A673 (cell line): ENCODE results near the gene WDR5B. TPM values are rescaled to one million over a fixed set of nuclear protein-coding genes. Genes with fewer than 3 reads are reported as not detected.

Experiments used
- BruUV-seq: library from RNA; stranded (reverse); fragments of 400-500 nt; replicated peaks from 2 replicates; lab custom pipeline; 2021; lab: Mats Ljungman, UMichigan
- CTCF ChIA-PET: fragments of 300-600 bp; sonication (Branson Sonifier 250); formaldehyde crosslinking; loops from one replicate; lab custom pipeline; 2022; ENCODE audit warnings: antibody characterized with exemption; lab: Charles Lee
- POLR2A ChIA-PET: fragments of 300-600 bp; sonication (Branson Sonifier 250); formaldehyde crosslinking; loops from one replicate; lab custom pipeline; 2022; ENCODE audit warnings: antibody characterized with exemption; ENCODE audit not compliant: low non-redundant PET; lab: Charles Lee
- DNase-seq: peaks from one replicate; pipeline ENCODE4 v3.0.0-alpha.2; 2015; ENCODE audit warnings: low spot score
- H3K27ac ChIP-seq: fragments of 200-600 bp; sonication (generic); 2 replicates; pipeline ENCODE4 v1.5.1; 2016; ENCODE audit warnings: mixed run types, low read depth, mild to moderate bottlenecking, mixed read lengths, antibody characterized with exemption, low read length; ENCODE audit not compliant: poor library complexity, severe bottlenecking
- H3K27me3 ChIP-seq: fragments of 200-600 bp; sonication (generic); replicated peaks from 2 replicates; pipeline ENCODE4 v1.6.1; 2017; ENCODE audit warnings: mixed run types, low read depth, mild to moderate bottlenecking, mixed read lengths, antibody characterized with exemption, low read length; ENCODE audit not compliant: insufficient read depth, poor library complexity
- H3K36me3 ChIP-seq: fragments of 200-600 bp; sonication (generic); 2 replicates; pipeline ENCODE4 v1.6.1; 2016; ENCODE audit warnings: mixed run types, mild to moderate bottlenecking, mixed read lengths, antibody characterized with exemption, low read length; ENCODE audit not compliant: insufficient read depth, poor library complexity, severe bottlenecking
- H3K4me1 ChIP-seq: fragments of 200-600 bp; sonication (generic); 2 replicates; pipeline ENCODE4 v1.6.1; 2017; ENCODE audit warnings: mixed run types, mild to moderate bottlenecking, mixed read lengths, antibody characterized with exemption, low read length; ENCODE audit not compliant: insufficient read depth, poor library complexity, severe bottlenecking
- H3K4me3 ChIP-seq: fragments of 200-600 bp; sonication (generic); 2 replicates; pipeline ENCODE4 v1.5.1; 2016; ENCODE audit warnings: low read depth, mixed run types, mild to moderate bottlenecking, mixed read lengths, low read length; ENCODE audit not compliant: poor library complexity, severe bottlenecking
- H3K9me3 ChIP-seq: fragments of 200-600 bp; sonication (generic); 2 replicates; pipeline ENCODE4 v1.6.1; 2016; ENCODE audit warnings: mixed run types, low read depth, mild to moderate bottlenecking, mixed read lengths, antibody characterized with exemption, low read length; ENCODE audit not compliant: poor library complexity, severe bottlenecking
- CTCF ChIP-seq: fragments of 300-800, 200-600 bp; sonication (generic); conservative IDR thresholded peaks from 2 replicates; pipeline ENCODE4 v1.5.1; 2017; ENCODE audit warnings: low read depth, mild to moderate bottlenecking, antibody characterized with exemption, low read length, moderate library complexity, mixed read lengths
- EZH2 ChIP-seq: fragments of 200-600 bp; sonication (generic); IDR thresholded peaks from 2 replicates; pipeline ENCODE4 v1.6.1; 2017; ENCODE audit warnings: borderline replicate concordance, low read depth, mild to moderate bottlenecking, mixed read lengths, antibody characterized with exemption, low read length; ENCODE audit not compliant: poor library complexity, severe bottlenecking
- intact Hi-C: fragments of 100-400 bp; cut with micrococcal nuclease; formaldehyde crosslinking; loops from one replicate; pipeline ENCODE4 v1.10.0; 2022; ENCODE audit not compliant: unreplicated experiment
- total RNA-seq: library from RNA; stranded (reverse); gene quantifications from 2 replicates; pipeline ENCODE4 v1.2.3, GENCODE V29; 2021

The WDR5B gene
- total RNA-seq, 1 experiment from 2014 or later: 4.6 TPM

GRCh38 chr3:122461806-122462205 lies 45.9 kb upstream of the WDR5B start:
- no peak for DNase-seq
- H3K27me3 ChIP-seq: no peaks in the 10 kb centered on the region
- H3K27ac ChIP-seq: no peak overlapping the region
- H3K4me1 ChIP-seq: no peaks in the 10 kb centered on the region
- POLR2A ChIA-PET: no interaction called here
- CTCF ChIA-PET: no interaction called here
- intact Hi-C loops: loop anchor here (10.0 kb wide), 1 partner anchor 103 kb away; the partner anchor contains the start of genes DTX3L and PARP9
- H3K36me3 ChIP-seq: peaks cover 66% of the 10 kb centered on the region
- no peaks in the 10 kb centered on the region for H3K9me3 ChIP-seq
- TF ChIP-seq EZH2 (no peak), CTCF (no peak)
- H3K4me3 ChIP-seq: no peak overlapping the region
- no TSS peak for BruUV-seq

GRCh38 chr3:122458992-122459391 lies 43.1 kb upstream of the WDR5B start:
- H3K27me3 ChIP-seq: no peaks in the 10 kb centered on the region
- peaks cover 72% of the 10 kb centered on the region for H3K36me3 ChIP-seq
- BruUV-seq: no TSS peak
- peak; percentile 55 for DNase-seq
- H3K4me3 ChIP-seq: no peak overlapping the region
- CTCF ChIA-PET: interaction anchor here (0.9 kb wide), 1 partner anchor 220 kb away, joined by 6 read pairs; no protein-coding TSS in a partner anchor
- TF ChIP-seq EZH2 (no peak), CTCF (peak; percentile 56)
- POLR2A ChIA-PET: no interaction called here
- H3K9me3 ChIP-seq: no peaks in the 10 kb centered on the region
- no peak overlapping the region for H3K27ac ChIP-seq
- intact Hi-C loops: loop anchor here (1.0 kb wide), 1 partner anchor 220 kb away; no protein-coding TSS in a partner anchor
- no peaks in the 10 kb centered on the region for H3K4me1 ChIP-seq

GRCh38 chr3:122457706-122458105 lies 41.8 kb upstream of the WDR5B start:
- POLR2A ChIA-PET: no interaction called here
- no peak for DNase-seq
- CTCF ChIA-PET: no interaction called here
- no peak for TF ChIP-seq EZH2
- no peaks in the 10 kb centered on the region for H3K4me1 ChIP-seq
- no TSS peak for BruUV-seq
- H3K36me3 ChIP-seq: peaks cover 67% of the 10 kb centered on the region
- H3K27me3 ChIP-seq: no peaks in the 10 kb centered on the region
- no peak overlapping the region for H3K27ac ChIP-seq
- H3K4me3 ChIP-seq: no peak overlapping the region
- intact Hi-C loops: no loop called here
- H3K9me3 ChIP-seq: no peaks in the 10 kb centered on the region

- ChIA-PET POLR2A (no interaction called here), CTCF (no interaction called here)
- no peaks in the 10 kb centered on the region for H3K4me1 ChIP-seq
- BruUV-seq: no TSS peak
- no peak for TF ChIP-seq EZH2
- TF ChIP-seq CTCF: no peak
- H3K27me3 ChIP-seq: no peaks in the 10 kb centered on the region
- no peak overlapping the region for H3K4me3 ChIP-seq
- H3K9me3 ChIP-seq: no peaks in the 10 kb centered on the region
- no peak overlapping the region for H3K27ac ChIP-seq
- no peak for DNase-seq
- H3K36me3 ChIP-seq: peaks cover 57% of the 10 kb centered on the region
- intact Hi-C loops: no loop called here
These were observed 40.2 kb upstream of the WDR5B start for GRCh38 chr3:122456074-122456473.
